CD4-positive, alpha-beta T cell treated with Interleukin-4 for 4 hours (primary cell): ENCODE results near the gene EHD2.
A peak's percentile ranks its signal among the peaks of the same experiment; 100 is the strongest.
"Not testable (repeated sequence)": the region's sequence is repeated elsewhere in the genome, so short reads cannot be mapped to it uniquely, and the experiment has no call there.

Experiments
- DNase-seq: peaks from one replicate; pipeline ENCODE4 v3.0.0-alpha.2; 2020

EHD2 gene

GRCh38 chr19:47693489-47693888 lies 19.7 kb upstream of the EHD2 start:
- DNase-seq: no peak

GRCh38 chr19:47693903-47694302 lies 19.3 kb upstream of the EHD2 start:
- no peak for DNase-seq

- no peak for DNase-seq
These were observed 18.6 kb upstream of the EHD2 start for GRCh38 chr19:47694466-47695273.

- no peak for DNase-seq
These were observed 17.5 kb upstream of the EHD2 start for GRCh38 chr19:47695533-47696262.

GRCh38 chr19:47696635-47697034 lies 16.6 kb upstream of the EHD2 start:
- no peak for DNase-seq

GRCh38 chr19:47697863-47698609 lies 15.2 kb upstream of the EHD2 start:
- DNase-seq: peak; percentile 51

GRCh38 chr19:47698631-47699359 lies 14.4 kb upstream of the EHD2 start:
- no peak for DNase-seq

- DNase-seq: peak; percentile 24
These were observed 13.8 kb upstream of the EHD2 start for GRCh38 chr19:47699360-47699917.

GRCh38 chr19:47700934-47701716 lies 12.1 kb upstream of the EHD2 start:
- no peak for DNase-seq

GRCh38 chr19:47701717-47702552 lies 11.3 kb upstream of the EHD2 start:
- DNase-seq: no peak

GRCh38 chr19:47702671-47703070 lies 10.6 kb upstream of the EHD2 start:
- no peak for DNase-seq

- no peak for DNase-seq
These were observed 9.9 kb upstream of the EHD2 start for GRCh38 chr19:47703301-47703700.

- DNase-seq: no peak
These were observed 9.2 kb upstream of the EHD2 start for GRCh38 chr19:47704024-47704423.

- DNase-seq: no peak
These were observed 8.6 kb upstream of the EHD2 start for GRCh38 chr19:47704656-47705055.

- peak; percentile 64 for DNase-seq
These were observed 5.9 kb upstream of the EHD2 start for GRCh38 chr19:47707135-47707925.

GRCh38 chr19:47711652-47712242 lies 1.5 kb upstream of the EHD2 start:
- DNase-seq: no peak

- no peak for DNase-seq
These were observed 1.1 kb downstream of the EHD2 start for GRCh38 chr19:47714339-47714738.

- DNase-seq: not testable (repeated sequence)
These were observed 1.6 kb downstream of the EHD2 start for GRCh38 chr19:47714855-47715254.

GRCh38 chr19:47716270-47716937 lies 3.2 kb downstream of the EHD2 start:
- no peak for DNase-seq
